ENCODE data around the gene MACO1.
A peak's percentile ranks its signal among the peaks of the same experiment; 100 is the strongest.

MACO1 gene

GRCh38 chr1:25538191-25538767 is 107.6 kb downstream of the MACO1 start:
- no peak for FAIRE-seq
- DNase-seq (ENCODE audit: insufficient read length, low spot score): no peak

GRCh38 chr1:25540750-25541342 is 110.1 kb downstream of the MACO1 start:
- FAIRE-seq (no peak), DNase-seq (ENCODE audit: insufficient read length, low spot score) (no peak)

- FAIRE-seq (no peak), DNase-seq (ENCODE audit: insufficient read length, low spot score) (no peak)
These were observed 110.7 kb downstream of the MACO1 start for GRCh38 chr1:25541425-25541824.

DNA sequence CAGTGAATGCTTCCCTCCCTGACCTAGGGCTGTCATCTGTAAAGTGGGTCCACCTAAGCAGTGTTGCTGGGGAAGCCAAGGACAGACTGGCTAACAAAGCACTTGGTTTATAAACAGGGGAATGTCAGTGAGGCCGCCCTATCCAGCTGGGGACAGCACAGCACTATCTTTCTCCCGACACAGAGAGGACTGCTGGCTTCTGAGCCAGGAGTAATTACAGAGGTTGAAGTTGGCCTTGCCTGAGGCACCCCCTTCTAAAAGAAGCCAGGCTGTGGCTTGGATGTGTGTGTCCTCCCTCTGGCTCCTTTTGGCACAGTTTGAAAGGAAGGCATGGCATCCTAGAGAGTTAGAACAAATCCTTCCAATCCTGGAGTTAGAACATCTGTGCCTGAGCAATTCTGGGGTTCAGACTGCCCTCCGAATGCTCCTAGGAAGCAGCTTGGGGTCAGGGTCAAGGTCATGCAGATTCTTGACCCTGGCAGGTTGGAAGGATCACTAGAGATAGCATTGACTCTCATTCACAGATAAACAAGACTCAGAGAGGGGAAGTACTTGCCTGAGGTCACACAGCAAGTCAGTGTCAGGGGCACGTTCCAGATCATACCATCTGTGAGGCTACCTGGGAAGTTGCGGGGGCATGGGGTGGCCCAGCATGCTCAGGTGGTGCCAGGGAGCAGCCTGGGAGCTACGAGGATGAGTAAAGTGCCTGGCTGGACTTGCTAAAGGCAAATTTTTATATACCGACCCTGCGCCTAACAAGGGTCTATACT is 111.4 kb downstream of the MACO1 start:
- no peak for FAIRE-seq
- no peak for DNase-seq (ENCODE audit: insufficient read length, low spot score)

GRCh38 chr1:25543005-25543424 is 112.3 kb downstream of the MACO1 start:
- no peak for FAIRE-seq
- DNase-seq (ENCODE audit: insufficient read length, low spot score): no peak

- DNase-seq (ENCODE audit: insufficient read length, low spot score) (peak; percentile 83), FAIRE-seq (peak; percentile 39)
These were observed 112.9 kb downstream of the MACO1 start, which contains the start of gene LDLRAP1 for GRCh38 chr1:25543425-25544242. Gene LDLRAP1, plus strand, starts transcription at chr1:25543606. Its CDS starts 93 bp downstream, at chr1:25543699.

DNA sequence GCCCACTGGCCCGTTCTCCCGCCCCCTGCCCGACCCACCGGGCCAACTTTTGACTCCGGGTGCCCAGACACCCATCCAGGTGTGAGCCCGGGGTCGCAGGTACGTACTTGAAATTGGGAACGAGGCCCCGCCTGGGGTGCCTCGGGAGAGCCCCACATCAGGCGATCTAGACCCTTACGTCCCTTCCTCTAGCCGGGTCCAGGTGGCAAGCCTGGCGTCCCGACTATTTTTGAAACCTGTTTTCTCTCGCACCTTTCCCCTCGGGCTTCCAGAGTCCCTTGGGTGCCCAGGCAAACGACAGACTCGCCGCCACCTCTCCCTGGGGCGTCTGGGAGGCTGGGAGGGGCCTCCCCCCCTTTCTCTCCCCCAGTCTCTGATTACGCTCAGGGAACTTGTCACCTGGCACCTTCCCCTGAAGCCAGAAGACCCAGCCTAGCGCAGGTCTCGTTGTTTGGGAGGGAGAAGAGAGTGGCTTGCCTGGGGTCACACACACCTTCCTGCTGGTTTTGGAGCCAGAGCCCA is 113.6 kb downstream of the MACO1 start:
- DNase-seq (ENCODE audit: insufficient read length, low spot score) (no peak), FAIRE-seq (no peak)

DNA sequence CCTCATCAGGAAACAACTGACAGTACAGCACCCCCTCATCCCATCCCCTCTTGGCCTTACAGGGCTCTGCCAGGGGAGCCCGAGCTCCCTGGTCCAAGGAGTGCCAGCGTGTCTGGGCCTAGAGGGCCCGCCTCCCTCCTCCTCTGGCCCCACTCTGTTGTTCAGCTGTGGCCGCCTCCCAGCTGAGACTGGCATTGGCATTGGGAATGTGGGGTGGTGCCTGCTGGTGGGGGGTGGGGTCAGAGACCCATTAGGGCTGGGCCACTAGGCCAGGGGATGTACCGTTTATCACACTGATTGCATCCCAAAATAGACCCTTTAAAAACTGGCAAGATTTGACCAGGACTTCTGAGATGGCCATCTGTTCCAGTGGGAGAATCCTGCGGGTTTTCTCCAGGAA is 114.1 kb downstream of the MACO1 start:
- DNase-seq (ENCODE audit: insufficient read length, low spot score) (no peak), FAIRE-seq (no peak)

DNA sequence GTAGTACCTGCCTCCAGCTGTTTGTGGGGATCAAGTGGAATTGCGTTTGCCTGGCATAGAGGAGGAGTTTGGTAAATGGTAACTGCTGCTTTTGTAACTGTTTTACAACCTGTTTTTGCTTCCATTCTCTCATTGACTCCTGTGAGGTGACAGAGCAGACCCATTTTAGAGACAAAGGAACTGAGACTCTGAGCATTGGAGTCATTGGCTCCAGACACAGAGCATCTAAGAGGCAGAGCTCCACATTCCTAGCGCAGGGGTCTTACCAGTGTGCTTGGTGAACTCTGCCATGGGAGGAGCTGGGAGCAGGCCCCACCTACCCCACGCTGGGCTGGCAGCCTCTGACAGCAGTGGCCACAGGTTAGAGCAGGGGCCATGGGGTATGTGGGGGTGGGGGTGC is 115.1 kb downstream of the MACO1 start:
- FAIRE-seq: no peak

GRCh38 chr1:25546193-25546592 is 115.5 kb downstream of the MACO1 start:
- DNase-seq (ENCODE audit: insufficient read length, low spot score) (no peak), FAIRE-seq (no peak)

More for the DNA sequence above, 115.1 kb downstream of the MACO1 start:
- DNase-seq (ENCODE audit: insufficient read length, low spot score): no peak

GRCh38 chr1:25548601-25549000 is 117.9 kb downstream of the MACO1 start:
- FAIRE-seq (no peak), DNase-seq (ENCODE audit: insufficient read length, low spot score) (no peak)

GRCh38 chr1:25549273-25550154 is 118.8 kb downstream of the MACO1 start:
- FAIRE-seq: peak; percentile 97
- DNase-seq (ENCODE audit: insufficient read length, low spot score): peak; percentile 94
